ENCODE data around the gene LPCAT4. TPM values are rescaled to one million over a fixed set of nuclear protein-coding genes. Genes with fewer than 3 reads are reported as not detected.

Gene LPCAT4
- total and polyA plus RNA-seq, 2 of the 8 experiments (the other 6 are each of a cell fraction or from before 2014, with no cell fraction given), result 69.3 to 109 TPM

DNA sequence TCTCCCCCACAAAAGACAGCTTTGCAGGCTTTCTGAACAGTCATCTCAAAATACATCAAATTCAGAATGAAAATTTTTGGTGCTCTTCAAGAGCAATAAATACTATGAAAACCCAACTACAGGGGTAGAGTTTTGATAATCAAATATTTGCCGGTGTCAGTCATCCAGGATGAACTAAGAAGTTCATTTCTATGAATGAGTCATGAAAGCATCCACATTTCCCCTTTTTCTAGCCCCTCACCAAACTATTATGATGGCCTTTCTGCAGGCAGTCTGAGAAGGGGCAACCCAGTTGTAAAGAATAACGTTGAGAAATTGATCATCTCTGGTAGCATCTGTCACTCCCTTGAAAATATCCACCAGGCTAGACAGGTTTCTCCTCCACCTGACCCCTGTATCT, 3.1 kb upstream of the LPCAT4 start:
- H3K9ac ChIP-seq (replicated peaks in 1 of 4; ENCODE audit: extremely low read depth in 1 of 4, low read depth in 3 of 4, low read length in 3 of 4), result no peak overlapping the region
- peaks cover 4% of the 10 kb centered on the region; the same call in 1 of the 2 replicates for H3K23me2 ChIP-seq (ENCODE audit: low read depth, low read length)
- peaks cover 2 to 7% of the 10 kb centered on the region in 2 experiments for H4K20me1 ChIP-seq (replicated peaks in 1 of 2; ENCODE audit: control insufficient read depth in 1 of 2, insufficient read depth in 2 of 2, low read length in 2 of 2)
- ChIA-PET CTCF (ENCODE audit: partially characterized antibody) (no interaction called here), POLR2A (ENCODE audit: partially characterized antibody) (no interaction called here)
- no peak overlapping the region for H3K18ac ChIP-seq (ENCODE audit: extremely low read depth, low read length)
- WGBS, 2 experiments (ENCODE audit: extremely low coverage in 1 of 2, insufficient coverage in 1 of 2, insufficient read length in 1 of 2, insufficient replicate concordance in 2 of 2, low coverage in 1 of 2, low lambda C conversion rate in 2 of 2, missing lambda C conversion rate in 1 of 2), result 81% methylated on average over 2 of the region's 2 CpGs; no CpG with 5 or more reads in 1 of the 2 experiments
- H2BK15ac ChIP-seq (ENCODE audit: low read length), result no peak overlapping the region
- H3K14ac ChIP-seq (ENCODE audit: insufficient read length), result no peak overlapping the region
- H3K4me3 ChIP-seq (ENCODE audit: extremely low read depth in 1 of 4, insufficient read depth in 2 of 4, low read depth in 3 of 4, low read length in 4 of 4), result no peak overlapping the region
- H3K79me1 ChIP-seq (ENCODE audit: low read depth, low read length), result peaks cover 8% of the 10 kb centered on the region
- H4K5ac ChIP-seq (ENCODE audit: insufficient read length, low read depth, low read length), result no peak overlapping the region
- H2BK20ac ChIP-seq (ENCODE audit: low read length), result no peak overlapping the region
- peaks cover 4 to 8% (median 6%) of the 10 kb centered on the region in 4 experiments; a peak in 6 of 7 replicates for H3K4me1 ChIP-seq (replicated peaks in 1 of 4; ENCODE audit: control insufficient read depth in 3 of 4, insufficient read depth in 4 of 4, low read length in 3 of 4)
- H3K4ac ChIP-seq (replicated peaks; ENCODE audit: insufficient read length, low read depth, low read length), result no peak overlapping the region
- peaks cover 0 to 10% of the 10 kb centered on the region in 2 experiments; a peak in 2 of 4 replicates for H3K9me3 ChIP-seq (ENCODE audit: insufficient read depth in 2 of 2, low read depth in 1 of 2, low read length in 1 of 2)
- FAIRE-seq (no peak), DNase-seq (ENCODE audit: low read depth in 1 of 2, low spot score in 2 of 2) (no peak)
- H3K27ac ChIP-seq (ENCODE audit: low read depth, low read length), result no peak overlapping the region
- peaks cover 0 to 12% of the 10 kb centered on the region in 2 experiments; a peak in 3 of 4 replicates for H3K79me2 ChIP-seq (ENCODE audit: control insufficient read depth in 1 of 2, insufficient read depth in 2 of 2, low read length in 2 of 2)
- no peak overlapping the region for H3K23ac ChIP-seq (ENCODE audit: insufficient read length)
- no peak overlapping the region for H3K56ac ChIP-seq (replicated peaks; ENCODE audit: insufficient read length, low read depth, low read length)
- no peak overlapping the region for H2BK12ac ChIP-seq (ENCODE audit: low read depth, low read length)
- H3K27me3 ChIP-seq (replicated peaks in 1 of 4; ENCODE audit: control insufficient read depth in 3 of 4, extremely low read depth in 1 of 4, insufficient read depth in 3 of 4, low read length in 3 of 4), result no peaks in the 10 kb centered on the region
- H2BK5ac ChIP-seq (ENCODE audit: low read depth, low read length), result no peak overlapping the region
- H3K36me3 ChIP-seq (ENCODE audit: control insufficient read depth in 2 of 4, insufficient read depth in 4 of 4, low read length in 3 of 4), result no peaks in the 10 kb centered on the region
- H4K91ac ChIP-seq (replicated peaks; ENCODE audit: insufficient read length, low read length), result no peak overlapping the region
- TF ChIP-seq KDM1A (IDR thresholded peaks at IDR 0.05; ENCODE audit: borderline replicate concordance, low read length), result no peak
- TF ChIP-seq EGR1 (IDR thresholded peaks at IDR 0.05; ENCODE audit: borderline replicate concordance, low read depth, low read length), result no peak
- no peak overlapping the region for H4K8ac ChIP-seq (ENCODE audit: extremely low read depth, insufficient read depth, low read length)
- no peak overlapping the region for H3K4me2 ChIP-seq (ENCODE audit: insufficient read depth in 1 of 2, low read depth in 2 of 2, low read length in 2 of 2)
- no peak overlapping the region for H2BK120ac ChIP-seq (replicated peaks; ENCODE audit: low read depth, low read length)
- no peak overlapping the region for H2AK5ac ChIP-seq (ENCODE audit: low read depth, low read length)
- no peak overlapping the region for H2AFZ ChIP-seq (ENCODE audit: low read length)

All from H1 (cell line).